Activated CD4-positive, alpha-beta memory T cell treated with anti-CD3 and anti-CD28 coated beads for 36 hours (primary cell): Measurements from ENCODE around the gene DDX41. TPM values are rescaled to one million over a fixed set of nuclear protein-coding genes. Genes with fewer than 3 reads are reported as not detected.
"Not testable (repeated sequence)": the region's sequence is repeated elsewhere in the genome, so short reads cannot be mapped to it uniquely, and the experiment has no call there.

Experiments
- CTCF ChIA-PET: fragments of 350-600 bp; sonication (Branson Sonifier 250); formaldehyde crosslinking; loops from one replicate; lab custom pipeline; 2021; ENCODE audit warnings: antibody characterized with exemption, inconsistent platforms; lab: Charles Lee
- POLR2A ChIA-PET: fragments of 350-600 bp; sonication (Branson Sonifier 250); formaldehyde crosslinking; loops from one replicate; lab custom pipeline; 2021; ENCODE audit warnings: antibody characterized with exemption; lab: Charles Lee
- DNase-seq: peaks from one replicate; pipeline ENCODE4 v3.0.0-alpha.2; 2020
- H3K27ac Mint-ChIP-seq: one replicate; pipeline ENCODE4 v1.8.0; 2021; ENCODE audit warnings: mixed read lengths
- H3K27me3 Mint-ChIP-seq: one replicate; pipeline ENCODE4 v1.8.0; 2021; ENCODE audit warnings: mixed read lengths
- H3K36me3 Mint-ChIP-seq: one replicate; pipeline ENCODE4 v1.8.0; 2021; ENCODE audit warnings: mixed read lengths
- H3K4me1 Mint-ChIP-seq: one replicate; pipeline ENCODE4 v1.8.0; 2021; ENCODE audit warnings: low read depth, mixed read lengths
- H3K4me3 Mint-ChIP-seq: one replicate; pipeline ENCODE4 v1.8.0; 2021; ENCODE audit warnings: mild to moderate bottlenecking, mixed read lengths
- H3K9me3 Mint-ChIP-seq: one replicate; pipeline ENCODE4 v1.8.0; 2021; ENCODE audit warnings: mixed read lengths
- intact Hi-C: fragments of 100-400 bp; cut with micrococcal nuclease; formaldehyde crosslinking; loops from one replicate; pipeline ENCODE4 v1.15.1; 2023
- total RNA-seq, 2 experiments: library from RNA; stranded (reverse); gene quantifications; one replicate each; pipeline ENCODE4 v1.2.3, GENCODE V29; 2021

DDX41 gene
- total RNA-seq, 2 experiments from 2014 or later, result 143 to 145 TPM

DNA sequence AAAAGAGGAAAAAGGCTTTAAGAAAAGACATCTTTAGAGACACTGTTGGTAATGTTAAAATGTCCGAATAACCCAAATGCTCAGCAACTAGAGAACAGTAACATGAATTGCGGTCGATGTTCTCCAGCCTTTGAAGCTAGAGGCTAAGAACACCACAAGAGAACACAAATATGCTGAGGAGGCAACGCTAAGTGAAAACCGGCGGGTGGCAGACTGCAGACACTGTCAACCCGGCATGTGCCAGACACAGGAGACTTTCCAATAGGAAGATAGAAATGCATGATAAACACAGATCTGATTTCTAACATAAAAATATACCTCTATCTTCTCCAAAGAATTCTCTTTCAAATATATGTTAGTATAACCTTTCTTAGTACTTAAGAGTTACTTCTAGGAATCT is 18.4 kb upstream of the DDX41 start:
- CTCF ChIA-PET, result no interaction called here
- intact Hi-C loops, result no loop called here
- no peak overlapping the region for H3K27ac Mint-ChIP-seq
- no peaks in the 10 kb centered on the region for H3K27me3 Mint-ChIP-seq
- POLR2A ChIA-PET, result no interaction called here
- H3K36me3 Mint-ChIP-seq, result peaks cover 25% of the 10 kb centered on the region
- H3K4me1 Mint-ChIP-seq, result no peaks in the 10 kb centered on the region
- no peak for DNase-seq
- H3K9me3 Mint-ChIP-seq, result no peaks in the 10 kb centered on the region
- H3K4me3 Mint-ChIP-seq, result no peak overlapping the region

DNA sequence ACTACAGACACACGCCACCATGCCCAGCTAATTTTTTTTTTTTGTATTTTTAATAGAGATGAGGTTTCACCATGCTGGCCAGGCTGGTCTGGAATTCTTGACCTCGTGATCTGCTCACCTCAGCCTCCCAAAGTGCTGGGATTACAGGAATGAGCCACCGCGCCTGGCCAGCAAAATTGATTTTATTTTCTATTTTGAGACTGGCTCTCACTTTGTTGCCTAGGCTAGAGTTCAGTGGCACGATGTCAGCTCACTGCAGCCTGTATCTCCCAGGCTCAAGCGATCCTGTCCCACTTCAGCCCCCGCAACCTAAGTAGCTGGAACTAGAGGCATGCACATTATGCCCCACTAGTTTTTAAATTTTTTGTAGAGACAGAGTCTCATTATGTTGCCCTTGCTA is 17.7 kb upstream of the DDX41 start:
- CTCF ChIA-PET, H3K4me3 Mint-ChIP-seq, H3K9me3 Mint-ChIP-seq, H3K4me1 Mint-ChIP-seq, H3K27me3 Mint-ChIP-seq, DNase-seq, H3K27ac Mint-ChIP-seq, intact Hi-C loops: not testable (repeated sequence)
- POLR2A ChIA-PET, result interaction anchor here (0.7 kb wide), 1 partner anchor 56 kb away, joined by 3 read pairs; no protein-coding TSS in a partner anchor
- peaks cover 25% of the 10 kb centered on the region for H3K36me3 Mint-ChIP-seq

- intact Hi-C loops, result no loop called here
- no peaks in the 10 kb centered on the region for H3K27me3 Mint-ChIP-seq
- no peak overlapping the region for H3K27ac Mint-ChIP-seq
- DNase-seq, result no peak
- H3K36me3 Mint-ChIP-seq, result peaks cover 13% of the 10 kb centered on the region
- ChIA-PET POLR2A (interaction anchor here (0.6 kb wide), 1 partner anchor 77 kb away, joined by 3 read pairs; no protein-coding TSS in a partner anchor), CTCF (no interaction called here)
- no peaks in the 10 kb centered on the region for H3K4me1 Mint-ChIP-seq
- no peaks in the 10 kb centered on the region for H3K9me3 Mint-ChIP-seq
- H3K4me3 Mint-ChIP-seq, result no peak overlapping the region
These were observed 14.6 kb upstream of the DDX41 start for GRCh38 chr5:177531209-177531940.

GRCh38 chr5:177530638-177531037 is 13.9 kb upstream of the DDX41 start:
- CTCF ChIA-PET, result no interaction called here
- H3K4me1 Mint-ChIP-seq, result no peaks in the 10 kb centered on the region
- no peak overlapping the region for H3K27ac Mint-ChIP-seq
- peaks cover 13% of the 10 kb centered on the region for H3K36me3 Mint-ChIP-seq
- no peaks in the 10 kb centered on the region for H3K27me3 Mint-ChIP-seq
- POLR2A ChIA-PET, result interaction anchor here (0.6 to 1.4 kb wide), 2 partner anchors 15 to 76 kb away, joined by 3 to 4 read pairs; no protein-coding TSS in a partner anchor
- no peaks in the 10 kb centered on the region for H3K9me3 Mint-ChIP-seq
- intact Hi-C loops, result no loop called here
- H3K4me3 Mint-ChIP-seq, result no peak overlapping the region
- no peak for DNase-seq

GRCh38 chr5:177529247-177530203 is 12.8 kb upstream of the DDX41 start:
- no peaks in the 10 kb centered on the region for H3K4me1 Mint-ChIP-seq
- intact Hi-C loops, result no loop called here
- ChIA-PET POLR2A (interaction anchor here (1.4 kb wide), 1 partner anchor 14 kb away, joined by 4 read pairs; no protein-coding TSS in a partner anchor), CTCF (no interaction called here)
- H3K4me3 Mint-ChIP-seq, result no peak overlapping the region
- H3K27ac Mint-ChIP-seq, result no peak overlapping the region
- H3K9me3 Mint-ChIP-seq, result no peaks in the 10 kb centered on the region
- H3K27me3 Mint-ChIP-seq, result no peaks in the 10 kb centered on the region
- peaks cover 12% of the 10 kb centered on the region for H3K36me3 Mint-ChIP-seq
- no peak for DNase-seq

DNA sequence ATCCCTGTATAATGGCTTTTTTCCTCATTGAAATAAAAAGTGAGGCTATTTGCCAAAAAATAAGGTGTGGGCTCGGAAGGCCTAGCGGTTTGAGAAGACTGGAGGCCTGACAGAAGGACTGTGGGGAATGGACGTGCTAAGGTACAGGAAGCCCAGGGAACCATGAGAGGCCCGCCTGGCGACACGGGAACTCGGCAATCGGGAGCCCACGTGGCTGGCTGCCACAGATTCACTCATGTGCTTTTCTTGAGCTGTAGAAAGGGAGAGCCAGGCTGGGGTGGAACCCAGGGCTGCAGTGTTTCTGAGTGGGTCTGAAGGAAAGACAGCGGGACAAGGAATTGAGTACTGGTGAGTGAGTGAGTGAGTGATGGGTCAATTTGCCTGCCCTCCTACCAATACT is 11.9 kb upstream of the DDX41 start:
- Mint-ChIP-seq H3K27ac (no peak overlapping the region), H3K27me3 (no peaks in the 10 kb centered on the region), H3K4me3 (no peak overlapping the region), H3K4me1 (no peaks in the 10 kb centered on the region), H3K36me3 (peaks cover 10% of the 10 kb centered on the region), H3K9me3 (no peaks in the 10 kb centered on the region)
- POLR2A ChIA-PET, result no interaction called here
- DNase-seq, result no peak
- intact Hi-C loops, result no loop called here
- CTCF ChIA-PET, result no interaction called here

DNA sequence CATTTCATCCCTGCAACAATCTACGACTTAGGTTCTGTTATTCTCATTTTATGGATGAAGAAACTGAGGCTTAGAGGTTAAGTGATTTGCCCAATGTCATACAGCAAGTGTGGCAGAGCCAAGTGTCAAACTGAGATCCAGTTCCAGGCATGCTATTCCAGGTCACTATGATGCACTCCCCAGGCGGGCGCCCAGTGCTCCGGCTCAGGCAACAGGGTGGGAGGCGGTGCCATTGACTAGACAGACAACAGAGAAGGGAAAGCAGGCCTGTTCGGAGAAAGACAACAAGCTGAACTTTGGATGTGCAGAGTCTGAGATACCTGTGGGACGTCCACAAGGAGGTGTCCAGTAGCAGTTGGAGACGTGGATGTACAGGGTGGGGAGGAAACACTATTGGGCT is 10.8 kb upstream of the DDX41 start:
- CTCF ChIA-PET, result no interaction called here
- peaks cover 10% of the 10 kb centered on the region for H3K36me3 Mint-ChIP-seq
- H3K27me3 Mint-ChIP-seq, result no peaks in the 10 kb centered on the region
- no peaks in the 10 kb centered on the region for H3K4me1 Mint-ChIP-seq
- DNase-seq, result no peak
- no peak overlapping the region for H3K27ac Mint-ChIP-seq
- no peak overlapping the region for H3K4me3 Mint-ChIP-seq
- POLR2A ChIA-PET, result no interaction called here
- no peaks in the 10 kb centered on the region for H3K9me3 Mint-ChIP-seq
- intact Hi-C loops, result no loop called here

DNA sequence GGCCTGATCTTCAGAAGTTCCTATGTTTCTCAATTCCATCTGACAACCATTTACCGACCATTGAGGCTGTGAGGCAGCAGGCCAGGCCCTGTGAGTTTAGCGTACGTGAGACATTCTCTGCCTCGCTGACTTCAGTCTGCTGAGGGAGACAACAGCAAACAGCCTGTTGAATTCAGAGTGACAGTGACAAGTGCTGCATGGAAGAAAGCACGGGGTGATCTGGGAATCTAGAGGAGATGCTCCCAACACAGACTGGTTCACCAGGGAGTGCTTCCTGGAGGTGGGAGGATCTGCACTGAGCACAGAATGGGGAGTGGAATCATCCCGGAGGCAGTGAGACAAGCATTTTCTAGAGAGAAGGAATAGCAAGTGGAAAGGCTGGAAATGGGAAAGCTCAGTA is 10.0 kb upstream of the DDX41 start:
- peaks cover 7% of the 10 kb centered on the region for H3K36me3 Mint-ChIP-seq
- CTCF ChIA-PET, result no interaction called here
- H3K4me1 Mint-ChIP-seq, result no peaks in the 10 kb centered on the region
- H3K9me3 Mint-ChIP-seq, result no peaks in the 10 kb centered on the region
- DNase-seq, result no peak
- no peak overlapping the region for H3K4me3 Mint-ChIP-seq
- intact Hi-C loops, result no loop called here
- H3K27ac Mint-ChIP-seq, result no peak overlapping the region
- POLR2A ChIA-PET, result interaction anchor here (0.6 kb wide), 1 partner anchor 1148 kb away, joined by 3 read pairs; no protein-coding TSS in a partner anchor
- H3K27me3 Mint-ChIP-seq, result no peaks in the 10 kb centered on the region

DNA sequence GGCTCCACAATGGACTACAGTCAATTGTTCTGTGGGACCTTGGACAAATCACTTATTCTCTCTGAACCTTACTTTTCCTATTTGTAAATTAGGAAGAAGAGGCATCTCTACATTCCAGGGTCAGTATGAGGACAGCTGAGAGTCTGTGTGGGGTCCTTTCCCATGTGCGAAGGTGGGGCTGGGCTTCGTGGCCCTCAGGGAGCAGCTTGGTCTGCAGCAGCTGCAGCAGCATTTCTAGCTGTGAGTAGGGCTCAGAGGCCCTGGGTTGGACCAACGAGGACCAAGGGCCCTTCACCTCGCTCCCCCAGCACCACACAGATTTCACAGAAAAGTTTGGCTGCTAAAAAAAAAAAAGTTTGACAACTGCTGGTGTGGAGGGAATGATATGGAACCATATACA is 9.4 kb upstream of the DDX41 start:
- Mint-ChIP-seq H3K9me3 (no peaks in the 10 kb centered on the region), H3K4me1 (peaks cover 5% of the 10 kb centered on the region), H3K27ac (no peak overlapping the region), H3K36me3 (peaks cover 12% of the 10 kb centered on the region), H3K27me3 (no peaks in the 10 kb centered on the region), H3K4me3 (no peak overlapping the region)
- ChIA-PET POLR2A (interaction anchor here (0.6 kb wide), 1 partner anchor 1147 kb away, joined by 3 read pairs; no protein-coding TSS in a partner anchor), CTCF (interaction anchor here (1.1 kb wide), 1 partner anchor 26 kb away, joined by 3 read pairs; no protein-coding TSS in a partner anchor)
- intact Hi-C loops, result no loop called here
- no peak for DNase-seq

GRCh38 chr5:177524941-177525655 is 8.3 kb upstream of the DDX41 start:
- H3K36me3 Mint-ChIP-seq, result peaks cover 7% of the 10 kb centered on the region
- H3K4me1 Mint-ChIP-seq, result peaks cover 12% of the 10 kb centered on the region
- DNase-seq, result no peak
- CTCF ChIA-PET, result interaction anchor here (0.6 to 1.2 kb wide), 4 partner anchors 9 to 65 kb away, joined by 3 to 4 read pairs (median 3); no protein-coding TSS in a partner anchor
- H3K27me3 Mint-ChIP-seq, result no peaks in the 10 kb centered on the region
- intact Hi-C loops, result no loop called here
- POLR2A ChIA-PET, result no interaction called here
- H3K4me3 Mint-ChIP-seq, result no peak overlapping the region
- H3K9me3 Mint-ChIP-seq, result no peaks in the 10 kb centered on the region
- no peak overlapping the region for H3K27ac Mint-ChIP-seq

DNA sequence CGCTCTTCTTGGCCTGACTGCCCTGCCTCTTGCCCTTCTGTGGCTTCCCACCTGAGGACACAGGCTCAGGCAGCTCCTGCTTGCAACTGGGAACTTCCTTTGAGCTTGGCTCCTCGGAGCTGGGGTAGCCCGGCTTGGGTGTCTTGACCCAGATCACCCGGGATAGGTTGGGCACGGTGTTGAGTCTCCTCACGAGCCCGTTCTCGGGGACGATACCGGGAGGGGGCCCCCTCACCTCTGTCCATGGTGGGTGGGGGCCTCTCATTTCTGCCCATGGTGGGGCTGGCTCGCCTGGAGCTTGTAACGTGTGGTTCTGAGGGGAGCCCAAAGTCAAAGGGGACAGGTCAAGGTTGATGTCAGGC is 7.8 kb upstream of the DDX41 start:
- DNase-seq, result no peak
- Mint-ChIP-seq H3K36me3 (peaks cover 7% of the 10 kb centered on the region), H3K4me1 (peaks cover 17% of the 10 kb centered on the region), H3K27me3 (no peaks in the 10 kb centered on the region), H3K4me3 (no peak overlapping the region), H3K27ac (no peak overlapping the region), H3K9me3 (no peaks in the 10 kb centered on the region)
- CTCF ChIA-PET, result interaction anchor here (1.1 kb wide), 1 partner anchor 9 kb away, joined by 4 read pairs; no protein-coding TSS in a partner anchor
- POLR2A ChIA-PET, result no interaction called here
- intact Hi-C loops, result no loop called here
